Measurements from ENCODE around the gene VPS11.

Gene VPS11

DNA sequence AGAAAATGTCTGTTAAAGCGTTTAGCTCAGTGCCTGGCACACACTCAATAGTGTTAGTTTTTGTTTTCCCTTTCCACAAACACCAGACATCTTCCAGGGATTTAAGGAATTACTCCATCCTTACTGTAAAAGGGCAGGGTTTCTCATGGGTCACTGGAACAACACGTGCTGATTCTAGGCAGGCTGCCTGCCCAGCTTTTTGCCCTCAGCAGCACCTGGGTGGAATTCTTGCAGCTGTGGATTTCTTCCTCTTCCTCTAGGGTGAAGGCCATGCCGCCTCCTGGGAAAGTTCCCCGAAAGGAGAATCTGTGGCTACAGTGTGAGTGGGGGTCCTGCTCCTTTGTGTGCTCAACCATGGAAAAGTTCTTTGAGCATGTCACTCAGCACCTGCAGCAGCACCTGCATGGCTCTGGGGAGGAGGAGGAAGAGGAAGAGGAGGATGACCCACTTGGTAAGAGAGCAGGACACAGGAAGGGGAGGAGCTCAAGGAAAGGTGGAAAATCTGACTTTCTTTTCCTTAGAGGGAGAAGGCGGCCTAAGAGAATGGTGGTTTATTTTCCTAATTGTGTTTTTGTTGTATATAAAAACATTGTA lies 59.2 kb downstream of the VPS11 start:
- DNase-seq: no peak

DNA sequence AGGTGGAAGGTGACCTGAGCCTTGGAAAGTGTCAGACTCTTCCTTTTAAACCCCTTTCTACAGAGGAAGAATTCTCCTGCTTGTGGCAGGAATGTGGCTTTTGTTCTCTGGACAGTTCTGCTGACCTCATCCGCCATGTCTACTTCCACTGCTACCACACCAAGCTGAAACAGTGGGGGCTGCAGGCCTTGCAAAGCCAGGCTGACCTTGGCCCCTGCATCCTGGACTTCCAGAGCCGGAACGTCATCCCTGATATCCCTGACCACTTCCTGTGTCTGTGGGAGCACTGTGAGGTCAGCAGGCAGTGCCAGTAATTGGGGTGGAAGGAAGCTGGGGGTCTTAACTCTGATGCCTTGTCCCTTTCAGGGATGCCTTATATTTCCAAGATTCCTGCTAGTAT lies 63.0 kb downstream of the VPS11 start:
- no peak for DNase-seq

All from fibroblast of skin of back (primary cell).